Lung (tissue), 12 donors: ENCODE measurements around the gene CELSR3. TPM values are rescaled to one million over a fixed set of nuclear protein-coding genes. Genes with fewer than 3 reads are reported as not detected.
A peak's percentile ranks its signal among the peaks of the same experiment; 100 is the strongest.

Source experiments
- ATAC-seq: fragments of 200-7000 bp; cut with Tn5 transposase; one replicate; pipeline ENCODE4 v1.9.1; 2020; ENCODE audit warnings: moderate number of reproducible peaks; ENCODE audit not compliant: insufficient read depth, low FRiP score
- DNase-seq, 3 donors: peaks; one replicate each; pipeline ENCODE4 v3.0.0-alpha.2; 2013 to 2017
- H3K27ac ChIP-seq, 2 donors: one replicate each; pipeline ENCODE4 v1.5.1; 2013; ENCODE audit warnings: mild to moderate bottlenecking in 2 of 2, moderate library complexity in 2 of 2, control low read depth in 1 of 2, inconsistent platforms in 1 of 2, low read depth in 1 of 2, low read length in 1 of 2
- H3K27me3 ChIP-seq, 3 donors: one replicate each; pipeline ENCODE4 v1.5.1; 2013; ENCODE audit warnings: low read length in 2 of 3; ENCODE audit not compliant: control insufficient read depth in 3 of 3, insufficient read depth in 3 of 3
- H3K36me3 ChIP-seq, 4 donors: one replicate each; pipeline ENCODE4 v1.5.1; 2013; ENCODE audit warnings: low read length in 4 of 4, mild to moderate bottlenecking in 1 of 4, moderate library complexity in 1 of 4; ENCODE audit not compliant: control insufficient read depth in 4 of 4, insufficient read depth in 4 of 4
- H3K4me1 ChIP-seq, 5 donors: one replicate each; pipeline ENCODE4 v1.5.1; 2013; ENCODE audit warnings: low read length in 5 of 5, mild to moderate bottlenecking in 2 of 5, moderate library complexity in 1 of 5; ENCODE audit not compliant: control insufficient read depth in 5 of 5, insufficient read depth in 5 of 5
- H3K4me3 ChIP-seq: one replicate; pipeline ENCODE4 v1.5.1; 2013; ENCODE audit warnings: mild to moderate bottlenecking, control low read depth, moderate library complexity
- H3K9ac ChIP-seq, 2 donors: one replicate each; pipeline ENCODE4 v1.5.1; 2013; ENCODE audit warnings: low read length in 2 of 2, control low read depth in 1 of 2; ENCODE audit not compliant: insufficient read depth in 1 of 2
- H3K9me3 ChIP-seq, 4 donors: one replicate each; pipeline ENCODE4 v1.5.1; 2013; ENCODE audit warnings: low read length in 3 of 4, mild to moderate bottlenecking in 1 of 4, moderate library complexity in 1 of 4; ENCODE audit not compliant: control insufficient read depth in 4 of 4, insufficient read depth in 3 of 4
- CTCF ChIP-seq: IDR thresholded peaks from 2 replicates; pipeline ENCODE4 v1.5.1; 2012; ENCODE audit warnings: mild to moderate bottlenecking; ENCODE audit errors: control extremely low read depth, extremely low read depth
- WGBS, 2 donors: extraction: QIAGEN DNeasy Blood & Tissue Kit; methylation state at CpG; one replicate each; pipeline ENCODE4 v1.1.7; 2013; 5-methylcytosine and 5-hydroxymethylcytosine counted together
- polyA plus RNA-seq, 2 donors: library from polyadenylated mRNA; stranded (reverse); fragments of 200-250 nt; gene quantifications; one replicate each; pipeline ENCODE4 v1.2.1, GENCODE V29; 2013
- total RNA-seq, 2 donors: library from RNA; depleted of rRNA in 1 of 2; stranded (reverse); fragments of >200 nt in 1 of 2; gene quantifications; one replicate each; pipeline ENCODE4 v1.2.1, GENCODE V29; 2014 to 2021
- donor health status: control.
- donor health status: control.
- donor health status: Bipolar disorder and iron deficiency.
- donor health status: healthy.
- donor health status: DM: yes; HTN: yes; CAD: no.

CELSR3 gene
- total and polyA plus RNA-seq, 4 donors, result 0.71 to 2.0 (median 1.4) TPM

- Histone ChIP-seq H3K9me3 (no peaks in the 10 kb centered on the region), H3K4me3 (no peak overlapping the region), H3K36me3 (peaks cover 14 to 45% (median 39%) of the 10 kb centered on the region in 4 donors), H3K27ac (no peak overlapping the region), H3K9ac (no peak overlapping the region), H3K27me3 (no peaks in the 10 kb centered on the region), H3K4me1 (peaks cover 0 to 15% (median 11%) of the 10 kb centered on the region in 5 donors)
- TF ChIP-seq CTCF, result no peak
- DNase-seq (no peak), ATAC-seq (no peak)
Observed at GRCh38 chr3:48696601-48697000, 33.9 kb upstream of the CELSR3 start.

- peaks cover 15 to 46% (median 40%) of the 10 kb centered on the region in 4 donors for H3K36me3 ChIP-seq
- peaks cover 0 to 15% (median 11%) of the 10 kb centered on the region in 5 donors for H3K4me1 ChIP-seq
- no peak overlapping the region for H3K9ac ChIP-seq
- ATAC-seq (no peak), DNase-seq (no peak)
- no peak overlapping the region for H3K27ac ChIP-seq
- no peaks in the 10 kb centered on the region for H3K9me3 ChIP-seq
- no peaks in the 10 kb centered on the region for H3K27me3 ChIP-seq
- WGBS, 2 donors, result 95 to 98% methylated on average over 5 of the region's 5 CpGs
- no peak overlapping the region for H3K4me3 ChIP-seq
- TF ChIP-seq CTCF, result no peak
Observed at GRCh38 chr3:48696156-48696555, 33.5 kb upstream of the CELSR3 start.

GRCh38 chr3:48695393-48695753 is 32.7 kb upstream of the CELSR3 start:
- peak; percentile 38 for ATAC-seq
- peaks cover 0 to 15% (median 11%) of the 10 kb centered on the region in 5 donors for H3K4me1 ChIP-seq

More at GRCh38 chr3:48695393-48695753, 32.7 kb upstream of the CELSR3 start:
- Histone ChIP-seq H3K27me3 (no peaks in the 10 kb centered on the region), H3K36me3 (peaks cover 19 to 51% (median 46%) of the 10 kb centered on the region in 4 donors), H3K4me3 (peak overlapping the region; percentile 16), H3K27ac (peak overlapping the region; percentile 63 to 80), H3K9ac (no peak overlapping the region), H3K9me3 (no peaks in the 10 kb centered on the region)
- TF ChIP-seq CTCF, result no peak
- peak in 2 of 3 donors; percentile 30 to 38 for DNase-seq
- 68 to 80% methylated on average over 9 of the region's 9 CpGs for WGBS, 2 donors
